Medulla oblongata (tissue), 1 donor: ENCODE data around the gene TTC9C.
A peak's percentile ranks its signal among the peaks of the same experiment; 100 is the strongest.
"Not testable (repeated sequence)": the region's sequence is repeated elsewhere in the genome, so short reads cannot be mapped to it uniquely, and the experiment has no call there.

ENCODE experiments used
- DNase-seq: peaks from one replicate; pipeline ENCODE4 v3.0.0-alpha.2; 2015; ENCODE audit errors: extremely low spot score

TTC9C gene

DNA sequence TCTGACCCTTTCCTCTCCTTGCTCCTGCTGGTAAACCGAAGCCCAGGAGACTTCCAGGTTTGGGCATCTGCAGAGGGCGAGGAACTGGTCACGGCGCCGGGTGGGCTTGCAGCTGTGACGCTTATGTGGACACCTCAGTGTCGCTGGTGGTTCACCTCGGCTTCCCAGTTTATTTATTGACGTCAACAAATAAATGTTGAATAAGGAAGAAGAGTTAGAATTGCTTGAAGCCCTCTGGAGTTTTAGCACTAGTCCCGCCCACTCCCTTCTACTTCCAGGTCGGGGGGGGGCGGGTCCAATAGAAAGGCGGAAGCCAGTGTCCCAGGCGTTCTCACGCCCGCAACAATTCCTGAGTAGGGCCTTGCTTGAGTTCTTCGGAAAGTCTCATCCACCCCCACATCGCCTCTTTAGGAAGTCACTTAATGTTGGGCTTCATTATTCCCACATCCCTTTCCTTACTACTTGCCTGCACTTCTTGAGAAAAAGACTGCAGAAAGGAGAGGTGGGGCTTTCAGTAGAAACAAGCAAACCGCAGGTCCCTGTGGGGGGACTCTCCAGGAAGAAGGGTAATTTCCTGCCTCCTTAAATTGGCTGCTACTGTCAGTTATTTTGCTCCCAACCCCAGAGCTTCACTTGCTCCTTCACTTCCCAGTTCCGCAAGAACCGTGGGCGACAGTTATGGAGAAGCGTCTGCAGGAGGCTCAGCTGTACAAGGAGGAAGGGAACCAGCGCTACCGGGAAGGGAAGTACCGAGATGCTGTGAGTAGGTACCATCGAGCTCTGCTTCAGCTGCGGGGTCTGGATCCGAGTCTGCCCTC is at the start of gene TTC9C:
TSS of gene TTC9C (plus strand) at position 316 of the 818 bp plus-strand sequence. CDS start at position 679, 363 bp downstream.
- DNase-seq: peak; percentile 95

GRCh38 chr11:62678770-62679696 is 49.3 kb upstream of the TTC9C start, which contains the start of gene UBXN1:
Gene UBXN1, minus strand, starts transcription at chr11:62679073. Its CDS starts 150 bp downstream, at chr11:62678923.
- DNase-seq: peak; percentile 88

GRCh38 chr11:62680825-62681240 is 47.5 kb upstream of the TTC9C start:
- DNase-seq: no peak

- DNase-seq: no peak
These were observed 45.8 kb upstream of the TTC9C start for GRCh38 chr11:62682518-62682917.

DNA sequence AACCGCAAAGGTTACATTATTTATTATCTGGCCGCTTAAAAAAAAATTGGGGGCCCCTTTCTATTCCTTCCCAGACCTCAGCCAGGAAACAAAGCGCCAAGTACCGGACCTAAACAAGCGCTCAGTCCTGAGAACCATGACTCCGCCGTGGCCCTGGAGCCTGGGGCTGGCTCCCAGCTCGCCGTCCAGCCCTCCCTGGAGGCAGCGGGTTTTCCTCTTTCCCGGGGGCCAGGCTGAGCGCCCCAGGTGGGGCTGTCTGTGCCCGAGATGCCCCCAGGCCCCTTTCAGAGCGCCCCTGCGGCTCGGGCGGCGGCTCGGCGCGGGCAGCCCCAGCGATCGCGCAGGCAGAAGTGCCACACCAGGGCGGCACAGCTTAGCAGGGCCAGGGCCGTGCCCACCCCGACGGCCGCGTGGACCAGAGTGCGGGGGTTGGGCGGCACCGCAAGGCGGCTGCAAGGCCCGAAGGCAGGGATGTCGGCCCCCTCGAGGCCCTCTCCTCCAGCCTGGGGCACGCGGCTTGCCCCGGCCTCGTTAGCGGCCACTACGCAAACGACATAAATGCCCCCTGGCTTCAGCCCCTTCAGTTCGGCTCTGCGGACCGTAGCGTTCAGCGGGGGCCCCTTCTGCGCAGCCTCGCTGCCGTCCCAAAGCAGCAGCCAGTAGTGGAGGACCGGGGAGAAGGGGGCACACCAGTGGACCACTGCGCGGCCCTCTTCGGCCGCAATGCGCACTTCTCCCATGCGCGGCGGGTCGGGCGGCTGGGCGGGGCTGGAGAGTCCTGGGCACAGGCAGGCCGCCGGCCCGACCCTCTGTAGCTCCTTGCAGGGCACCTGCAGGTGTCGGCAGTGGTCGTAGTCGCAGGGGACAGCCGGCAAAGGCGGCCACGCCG is 40.5 kb upstream of the TTC9C start:
- DNase-seq: no peak

DNA sequence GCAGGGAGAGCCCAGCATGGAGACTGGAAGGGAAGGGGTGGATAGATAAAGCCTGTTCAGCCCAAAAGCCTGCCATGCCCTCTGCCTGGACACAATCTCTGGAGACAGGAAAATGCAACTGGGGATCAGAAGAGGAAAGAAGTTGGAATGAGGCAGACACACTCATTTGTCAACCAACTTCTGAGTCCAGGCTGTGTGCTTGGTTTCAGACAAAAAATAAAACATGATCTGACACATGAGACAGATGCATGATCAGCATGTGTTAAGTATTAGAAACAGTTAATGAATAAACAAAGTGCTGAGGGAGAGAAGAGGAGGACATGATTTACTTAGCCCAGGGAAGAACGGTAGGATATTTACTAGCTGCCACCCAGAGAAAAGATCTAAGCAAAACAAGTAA is 39.8 kb upstream of the TTC9C start:
- no peak for DNase-seq

GRCh38 chr11:62689421-62690183 is 38.7 kb upstream of the TTC9C start, which contains the start of gene LRRN4CL:
Gene LRRN4CL, minus strand, starts transcription at chr11:62689530. Its CDS starts 1,022 bp downstream, at chr11:62688508.
- no peak for DNase-seq

DNA sequence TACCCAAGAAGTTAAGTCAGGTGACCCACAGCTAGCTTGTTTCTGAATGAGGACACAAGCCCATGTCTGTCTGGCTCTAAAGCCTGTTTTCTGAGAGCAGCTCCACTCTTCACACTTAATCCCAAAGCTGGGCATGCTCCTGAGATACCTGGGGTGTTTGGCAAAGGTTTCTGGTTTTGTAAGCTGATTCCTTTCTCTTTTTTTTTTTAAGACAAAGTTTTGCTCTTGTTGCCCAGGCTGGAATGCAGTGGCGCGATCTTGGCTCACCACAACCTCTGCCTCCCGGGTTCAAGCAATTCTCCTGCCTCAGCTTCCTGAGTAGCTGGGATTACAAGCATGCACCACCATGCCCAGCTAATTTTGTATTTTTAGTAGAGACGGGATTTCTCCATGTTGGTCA is 34.7 kb upstream of the TTC9C start:
- DNase-seq: not testable (repeated sequence)

DNA sequence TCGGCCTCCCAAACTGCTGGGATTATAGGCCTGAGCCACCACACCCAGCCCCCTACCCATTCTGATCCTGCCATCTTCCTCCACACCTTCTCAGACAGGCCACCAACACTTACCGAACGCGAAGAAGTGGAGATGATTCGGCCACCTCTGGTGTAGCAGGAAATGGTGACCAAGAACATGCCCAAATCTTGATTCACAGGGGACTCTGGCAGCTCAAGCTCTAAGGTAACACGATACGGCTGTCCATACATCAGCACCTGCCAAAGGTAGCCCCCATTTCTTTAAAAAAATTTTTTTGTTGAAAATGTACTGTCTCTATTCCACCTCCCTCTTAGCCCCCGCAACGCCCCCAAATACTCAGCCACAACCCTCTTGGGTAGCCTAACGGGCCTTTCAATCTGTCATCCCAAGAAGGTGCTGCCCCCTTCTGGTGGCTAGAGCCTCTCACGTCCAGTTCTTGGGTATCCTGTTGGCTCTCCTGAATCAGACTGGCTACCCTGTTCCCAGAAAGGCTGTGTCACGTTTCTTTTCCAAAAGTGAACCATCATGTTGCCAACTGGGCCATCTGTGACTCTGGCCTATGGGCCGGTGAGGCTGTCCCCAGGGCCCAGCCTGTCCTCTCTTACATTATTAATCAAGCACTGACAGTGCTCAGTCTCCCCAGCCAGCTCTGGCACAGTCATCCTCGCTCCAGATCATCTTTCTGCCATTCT is 33.7 kb upstream of the TTC9C start:
- peak; percentile 90 for DNase-seq

DNA sequence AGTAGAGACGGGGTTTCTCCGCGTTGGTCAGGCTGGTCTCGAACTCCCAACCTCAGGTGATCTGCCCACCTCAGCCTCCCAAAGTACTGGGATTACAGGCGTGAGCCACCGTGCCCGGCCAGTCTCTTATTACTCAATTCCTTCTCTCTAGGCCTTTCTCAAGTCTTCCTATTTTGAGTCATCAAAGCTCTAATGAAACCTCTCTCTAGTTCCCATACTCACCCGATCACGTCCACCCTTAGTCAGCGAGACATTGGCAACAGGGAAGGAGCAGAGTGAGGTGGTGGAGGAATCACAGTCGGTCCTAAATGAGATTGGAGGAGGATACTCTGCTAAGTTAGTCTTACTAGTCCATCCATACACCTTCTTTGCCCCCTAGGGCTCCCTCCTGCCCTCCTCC is 26.0 kb upstream of the TTC9C start:
- no peak for DNase-seq

DNA sequence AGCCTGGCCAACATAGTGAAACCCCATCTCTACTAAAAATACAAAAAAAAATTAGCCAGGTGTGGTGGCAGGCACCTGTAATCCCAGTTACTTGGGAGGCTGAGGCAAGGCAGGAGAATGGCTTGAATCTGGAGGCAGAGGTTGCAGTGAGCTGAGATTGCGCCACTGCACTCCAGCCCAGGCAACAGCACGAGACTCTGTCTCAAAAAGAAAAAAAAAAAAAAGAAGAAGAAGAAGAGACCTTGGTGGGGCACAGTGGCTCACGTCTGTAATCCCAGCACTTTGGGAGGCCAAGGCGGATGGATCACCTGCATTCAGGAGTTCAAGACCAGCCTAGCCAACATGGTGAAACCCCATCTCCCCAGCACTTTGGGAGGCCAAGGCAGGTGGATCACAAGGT is 24.4 kb upstream of the TTC9C start:
- not testable (repeated sequence) for DNase-seq

- DNase-seq: no peak
These were observed 22.9 kb upstream of the TTC9C start for GRCh38 chr11:62705413-62705812.

DNA sequence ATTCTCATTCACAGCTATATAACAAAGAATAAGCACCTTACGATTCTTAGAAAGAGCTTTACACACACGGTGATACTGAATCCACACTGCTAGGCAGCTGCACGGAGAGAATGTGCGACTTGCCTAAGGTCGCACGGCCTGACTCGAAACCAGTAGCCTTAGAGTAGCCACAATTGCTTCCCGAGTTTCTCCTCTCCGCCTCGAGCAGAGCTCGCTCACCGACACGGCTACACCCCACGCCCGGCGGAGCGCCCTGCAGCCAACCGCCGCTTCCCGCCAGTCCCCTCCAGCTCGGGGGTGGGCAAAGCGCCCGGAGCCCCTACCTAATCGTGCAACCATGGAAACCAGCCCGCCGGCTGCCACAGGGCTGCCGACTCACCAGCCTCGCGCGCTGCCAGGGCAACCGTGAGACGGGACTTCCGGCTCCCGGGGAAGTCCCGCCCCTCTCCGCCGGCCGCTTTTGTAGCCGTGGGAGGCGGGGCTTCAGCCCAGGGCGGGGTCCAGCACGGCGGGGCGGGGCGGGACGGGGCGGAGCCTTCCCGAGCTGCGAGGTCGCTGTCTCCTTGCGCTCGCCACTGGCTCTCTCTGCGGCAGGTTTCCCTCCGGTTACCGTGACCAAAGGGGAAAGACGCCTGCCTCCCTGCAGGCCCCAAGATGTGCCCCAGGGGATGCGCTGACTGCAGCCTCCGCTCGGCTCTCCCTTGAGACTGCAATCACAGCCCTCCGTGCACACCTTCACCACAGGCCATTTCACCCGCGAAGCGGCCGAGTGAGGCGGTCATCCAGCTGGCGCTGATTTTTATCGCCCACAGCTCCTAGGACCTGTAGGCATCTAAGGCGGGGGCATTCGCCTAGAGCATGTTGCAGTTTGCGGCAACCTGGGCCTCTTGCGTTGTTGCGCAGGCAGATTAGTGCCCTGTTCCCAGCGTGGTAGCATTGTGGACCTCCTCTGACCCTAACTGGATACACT is 22.1 kb upstream of the TTC9C start:
- peak; percentile 96 for DNase-seq

DNA sequence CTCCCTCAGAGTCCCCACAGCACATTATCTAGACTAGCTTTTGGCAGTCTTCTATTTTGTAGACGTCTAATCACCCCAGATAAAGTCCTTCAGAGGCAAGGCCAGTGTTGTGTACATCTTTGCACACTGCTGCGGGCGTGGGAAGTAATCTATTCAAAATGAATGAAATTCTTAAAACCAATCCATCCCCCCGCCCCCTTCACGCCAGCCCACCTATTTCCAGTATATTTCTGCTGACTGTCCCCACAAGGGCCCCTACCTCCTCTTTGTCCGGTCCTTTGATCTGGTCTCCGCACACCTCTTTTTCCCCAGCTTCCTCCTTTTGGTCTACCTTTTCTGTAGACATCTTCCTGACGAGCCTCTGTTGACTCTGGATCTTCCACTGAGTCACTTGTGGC is 21.4 kb upstream of the TTC9C start:
- DNase-seq: no peak

- peak; percentile 62 for DNase-seq
These were observed 20.9 kb upstream of the TTC9C start, which contains the start of the genes BSCL2 and GNG3 for GRCh38 chr11:62707277-62707861. Gene BSCL2, minus strand, starts transcription at chr11:62707424. Its CDS starts 229 bp downstream, at chr11:62707195. Gene GNG3, plus strand, starts transcription at chr11:62707676. Its CDS starts 620 bp downstream, at chr11:62708296.

GRCh38 chr11:62708392-62708791 is 19.9 kb upstream of the TTC9C start:
- no peak for DNase-seq

DNA sequence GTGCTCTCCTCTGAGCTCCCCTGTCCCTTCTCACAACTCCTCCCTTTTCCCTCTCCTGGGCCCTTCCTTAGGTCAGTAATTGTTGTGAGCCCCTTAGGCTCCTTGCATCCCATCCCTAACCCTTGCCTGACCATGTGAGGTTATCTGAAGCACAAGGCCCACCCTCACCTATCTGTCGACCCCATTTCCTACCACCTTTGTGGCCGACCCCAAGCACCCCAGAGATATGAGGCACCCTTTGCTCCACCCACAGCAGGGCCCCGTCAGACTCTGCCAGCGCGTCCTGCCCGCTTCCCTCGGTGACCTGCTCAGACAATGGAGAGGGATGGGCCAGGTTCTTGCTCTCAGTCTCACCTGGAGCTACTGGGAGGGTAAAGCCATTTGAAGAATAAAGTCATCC is 19.5 kb upstream of the TTC9C start:
- DNase-seq: no peak
